NCI-H2227 treated with DMSO at 0.1 percent for 48 hours (cell line): ENCODE results near the gene ZNF48.

Experiments
- DNase-seq: peaks from one replicate; lab custom pipeline; 2025; lab: John Stamatoyannopoulos, UW

ZNF48 gene

DNA sequence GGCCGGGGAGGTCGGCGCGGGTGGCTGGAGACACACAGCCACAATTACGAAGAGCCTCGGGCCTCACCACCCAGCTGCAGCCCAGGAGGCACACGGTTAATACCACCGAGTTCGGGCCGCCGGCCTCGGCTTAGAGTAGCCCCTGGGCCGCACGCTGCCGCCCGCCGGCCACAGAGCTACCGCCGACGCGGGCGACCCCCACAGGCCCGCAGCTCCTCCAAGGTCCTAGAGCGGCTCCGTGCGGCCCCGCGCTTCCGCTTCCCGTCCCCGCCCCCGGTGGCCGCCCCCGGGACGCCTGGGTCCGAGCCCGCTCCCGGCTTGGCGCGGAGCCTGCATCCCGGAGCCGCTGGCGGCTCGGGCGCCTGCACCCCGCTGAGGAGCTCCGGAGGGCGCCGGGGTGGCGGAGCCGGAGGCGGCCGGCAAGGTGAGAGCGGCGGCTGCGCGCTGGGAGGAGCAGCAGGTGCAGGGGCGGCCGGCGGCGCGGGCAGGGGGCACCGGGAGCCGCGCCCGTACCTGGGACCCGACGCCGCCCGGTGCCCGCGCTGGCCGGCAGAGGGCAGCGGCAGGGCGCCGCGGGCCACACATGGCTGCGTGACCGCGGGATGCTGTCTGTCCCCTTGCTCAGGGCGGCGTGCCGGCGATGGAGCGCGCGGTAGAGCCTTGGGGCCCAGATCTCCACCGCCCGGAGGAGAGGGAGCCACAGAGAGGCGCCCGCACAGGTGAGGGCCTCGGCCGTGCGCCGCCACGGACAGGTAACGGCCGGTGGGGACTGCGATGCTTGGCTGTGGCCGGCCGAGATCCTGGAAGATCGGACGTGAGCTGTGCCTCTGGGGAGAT, at the start of gene ZNF48:
ZNF48 (plus strand) TSS at position 266 of the 837 bp plus-strand sequence; CDS start at position 641, 375 bp downstream.
- DNase-seq: peak; percentile 95

DNA sequence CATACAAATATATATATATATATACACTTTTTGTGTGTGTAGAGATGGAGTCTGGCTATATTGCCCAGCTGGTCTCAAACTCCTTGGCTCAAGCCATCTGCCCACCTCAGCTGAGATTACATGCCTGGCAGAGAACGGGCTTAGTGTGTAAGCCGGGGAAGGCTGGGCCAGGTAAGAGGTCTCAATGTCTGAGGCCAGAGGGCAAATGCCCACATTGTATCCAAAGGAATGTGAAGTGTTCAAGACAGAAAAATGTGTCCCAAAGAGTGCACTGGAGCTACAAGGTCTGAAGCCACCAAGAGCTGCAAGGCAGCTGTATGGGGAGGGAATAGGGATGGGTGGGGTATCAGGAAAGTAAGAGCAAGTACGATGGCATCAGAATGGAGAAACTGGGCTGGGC, 48.9 kb upstream of the ZNF48 start:
- no peak for DNase-seq

DNA sequence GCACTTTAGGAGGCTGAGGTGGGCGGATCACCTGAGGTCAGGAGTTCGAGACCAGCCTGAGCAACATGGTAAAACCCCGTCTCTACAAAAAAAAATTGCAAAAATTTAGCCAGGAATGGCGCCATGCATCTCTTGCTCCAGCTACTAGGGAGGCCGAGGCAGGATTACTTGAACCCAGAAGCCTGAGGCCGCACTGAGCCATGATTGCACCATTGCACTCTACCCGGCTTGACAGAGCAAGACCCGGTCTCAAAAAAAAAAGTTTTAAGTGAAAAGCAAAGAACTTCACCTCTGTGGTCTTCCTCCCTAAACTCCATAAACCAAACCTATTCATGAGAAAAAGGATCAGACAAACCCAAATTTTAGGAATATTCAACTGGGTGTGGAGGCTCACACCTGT, 47.1 kb upstream of the ZNF48 start:
- DNase-seq: no peak

DNA sequence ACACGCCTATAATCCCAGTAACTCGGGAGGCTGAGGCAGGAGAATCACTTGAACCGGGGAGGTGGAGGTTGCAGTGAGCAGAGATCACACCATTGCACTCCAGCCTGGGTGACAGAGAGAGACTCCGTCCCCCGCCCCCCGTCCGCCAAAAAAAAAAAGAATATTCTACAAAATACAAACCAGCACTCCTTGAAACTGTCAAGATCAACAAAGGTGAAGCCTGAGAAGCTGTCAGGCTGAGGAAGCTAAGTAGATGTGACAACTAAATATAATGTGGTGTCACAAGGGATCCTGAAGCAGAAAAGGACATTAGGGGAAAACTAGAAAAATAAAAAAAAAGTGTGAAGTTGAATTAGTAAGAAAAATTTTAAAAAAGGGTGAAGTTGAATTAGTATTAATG, 46.3 kb upstream of the ZNF48 start:
- DNase-seq: no peak

DNA sequence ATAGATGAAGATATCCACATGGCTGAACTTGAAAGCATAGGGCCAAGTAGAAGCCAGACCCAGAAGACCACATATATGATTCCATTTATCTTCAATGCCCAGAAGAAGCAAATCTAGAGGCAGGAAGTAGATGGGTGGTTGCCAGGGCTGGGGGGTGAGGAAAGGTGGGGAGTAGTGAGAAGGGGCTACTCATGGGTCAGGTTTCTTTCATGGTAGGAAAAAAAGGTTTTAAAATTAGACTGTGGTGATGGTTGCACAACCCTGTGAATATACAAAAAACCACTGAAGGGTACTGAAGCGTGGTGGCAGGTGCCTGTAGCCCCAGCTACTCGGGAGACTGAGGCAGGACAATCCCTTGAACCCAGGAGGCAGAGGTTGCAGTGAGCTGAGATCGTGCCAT, 45.5 kb upstream of the ZNF48 start:
- DNase-seq: no peak

DNA sequence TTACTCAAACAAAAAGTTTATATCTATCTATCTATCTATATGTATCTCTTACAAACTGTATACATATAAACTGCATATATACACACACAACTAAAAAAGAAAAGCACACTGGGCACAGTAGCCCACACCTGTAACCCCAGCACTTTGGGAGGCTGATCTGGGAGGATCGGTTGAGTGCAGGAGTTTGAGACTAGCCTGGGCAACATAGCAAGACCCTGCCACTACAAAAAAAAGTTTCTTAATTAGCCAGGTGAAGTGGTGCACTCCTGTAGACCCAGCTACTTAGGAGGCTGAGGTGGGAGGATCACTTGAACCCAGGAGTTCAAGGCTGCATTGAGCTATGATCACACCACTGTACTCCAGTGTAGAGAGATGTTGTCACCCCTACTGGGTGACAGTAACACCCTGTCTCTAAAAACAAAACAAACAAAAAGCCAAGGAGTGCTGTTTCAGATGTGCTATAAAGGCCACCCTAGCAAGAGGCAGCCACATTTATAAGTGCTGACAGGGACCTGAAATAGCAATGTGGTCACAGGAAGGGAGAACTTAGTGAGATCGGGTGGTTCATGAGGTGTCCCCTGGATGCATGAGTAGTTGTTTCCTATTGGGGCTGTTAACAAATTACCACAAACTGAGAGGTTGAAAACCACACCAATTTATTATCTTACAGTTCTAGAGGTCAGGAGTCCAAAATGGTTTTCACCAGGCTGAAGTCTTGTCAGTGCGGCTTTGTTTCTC, 44.9 kb upstream of the ZNF48 start:
- DNase-seq: no peak

DNA sequence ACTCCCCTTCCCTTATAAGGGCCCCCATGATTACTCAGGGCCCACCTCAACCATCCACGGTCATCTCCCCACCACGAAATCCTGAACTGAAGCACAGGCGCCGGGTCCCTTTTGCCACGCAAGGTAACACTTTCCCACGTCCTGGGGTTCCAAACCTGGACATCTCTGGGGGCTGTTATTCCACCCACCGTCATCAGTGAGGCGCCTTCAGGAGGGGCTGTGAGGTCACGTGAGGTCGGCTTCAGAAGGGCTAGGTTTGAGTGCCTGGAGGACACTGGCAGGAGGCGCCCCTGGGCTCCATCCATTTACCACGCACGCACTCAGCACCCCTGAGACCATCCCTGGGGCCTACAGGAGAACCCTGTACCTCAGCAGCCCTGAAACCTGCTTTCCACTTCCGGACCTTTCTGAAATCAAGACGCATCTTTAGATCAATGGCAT, 44.2 kb upstream of the ZNF48 start:
- no peak for DNase-seq

DNA sequence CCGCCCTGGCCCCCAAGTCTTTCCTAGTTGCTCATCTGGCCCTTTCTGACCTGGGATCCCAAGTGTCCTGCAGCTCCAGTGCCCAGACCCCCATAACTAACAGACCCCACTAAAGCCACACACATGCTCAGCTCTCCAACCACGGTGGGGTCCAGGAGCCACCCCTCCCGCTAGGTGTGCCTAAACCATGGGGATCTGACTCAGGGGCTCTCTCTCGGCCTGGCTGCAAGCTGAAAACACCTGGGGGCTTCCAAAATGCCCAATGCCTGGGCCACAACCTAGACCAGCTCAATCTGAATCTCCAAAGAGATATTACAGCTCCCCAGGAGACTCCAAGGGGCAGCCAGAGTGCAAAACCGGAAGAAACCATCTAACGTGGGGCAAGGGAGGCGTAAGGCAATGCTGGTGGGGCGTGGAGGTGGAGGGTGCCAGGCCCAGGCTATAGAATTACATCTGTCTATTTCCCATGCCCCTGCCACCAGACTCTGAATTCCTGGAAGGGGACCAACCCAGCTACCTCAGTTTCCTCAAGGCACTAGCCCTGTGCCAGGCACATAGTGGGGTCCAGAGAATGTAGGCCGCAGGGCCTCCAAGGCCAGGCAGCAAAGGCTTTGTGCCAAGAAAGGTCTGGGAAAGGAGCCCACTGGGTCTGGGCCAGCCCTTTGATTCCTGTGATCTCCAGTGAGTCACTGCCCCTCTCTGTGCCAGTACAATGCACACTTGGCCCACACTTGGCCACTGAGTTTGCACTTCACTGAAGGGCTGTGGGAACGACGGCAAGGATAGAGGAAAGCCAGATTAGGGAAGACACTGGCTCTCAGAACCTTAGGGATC, 43.4 kb upstream of the ZNF48 start:
- DNase-seq: no peak

DNA sequence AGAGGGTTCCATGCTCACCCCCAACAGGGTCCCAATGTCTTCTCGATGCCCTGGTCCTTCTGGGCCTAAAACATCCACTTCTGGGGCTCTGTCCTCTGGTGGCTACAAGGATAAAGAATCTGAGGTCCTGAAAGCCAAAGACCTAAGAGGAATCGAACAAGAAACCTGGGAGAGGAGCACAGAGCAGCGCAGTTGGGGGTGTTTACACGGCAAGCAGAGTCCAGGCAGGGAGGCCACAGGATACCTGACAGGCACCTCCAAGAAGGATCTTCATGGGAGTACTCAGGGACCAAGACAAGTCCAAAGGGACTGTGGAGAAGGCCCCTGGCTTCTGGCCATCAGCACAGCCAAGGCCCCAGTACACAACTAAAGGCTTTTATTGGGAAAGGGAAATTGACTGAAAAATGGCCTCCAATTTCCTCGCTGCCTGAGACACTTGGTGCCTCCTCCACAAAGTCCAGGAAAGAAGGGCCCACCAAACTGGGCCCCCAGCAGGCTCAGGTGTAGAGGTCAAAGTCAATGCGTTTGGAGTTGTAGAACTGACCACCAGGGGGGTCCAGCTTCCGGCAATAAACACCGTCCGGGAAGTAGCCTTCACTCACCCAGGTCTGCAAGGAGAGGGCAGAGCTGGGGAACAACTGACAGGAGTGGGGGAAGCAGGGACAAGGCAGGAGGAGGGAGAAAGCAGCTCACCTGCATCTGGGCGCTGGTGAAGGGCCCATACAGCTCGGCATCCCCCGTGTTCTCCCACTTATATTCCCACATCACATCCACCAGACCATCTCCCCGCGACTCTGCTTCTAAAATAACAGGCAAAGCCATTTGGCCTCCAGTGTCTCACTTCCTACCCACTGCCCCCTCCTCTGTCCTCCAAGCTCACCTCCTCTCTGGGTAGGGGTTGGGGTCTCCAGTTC, 42.5 kb upstream of the ZNF48 start:
- DNase-seq: no peak

DNA sequence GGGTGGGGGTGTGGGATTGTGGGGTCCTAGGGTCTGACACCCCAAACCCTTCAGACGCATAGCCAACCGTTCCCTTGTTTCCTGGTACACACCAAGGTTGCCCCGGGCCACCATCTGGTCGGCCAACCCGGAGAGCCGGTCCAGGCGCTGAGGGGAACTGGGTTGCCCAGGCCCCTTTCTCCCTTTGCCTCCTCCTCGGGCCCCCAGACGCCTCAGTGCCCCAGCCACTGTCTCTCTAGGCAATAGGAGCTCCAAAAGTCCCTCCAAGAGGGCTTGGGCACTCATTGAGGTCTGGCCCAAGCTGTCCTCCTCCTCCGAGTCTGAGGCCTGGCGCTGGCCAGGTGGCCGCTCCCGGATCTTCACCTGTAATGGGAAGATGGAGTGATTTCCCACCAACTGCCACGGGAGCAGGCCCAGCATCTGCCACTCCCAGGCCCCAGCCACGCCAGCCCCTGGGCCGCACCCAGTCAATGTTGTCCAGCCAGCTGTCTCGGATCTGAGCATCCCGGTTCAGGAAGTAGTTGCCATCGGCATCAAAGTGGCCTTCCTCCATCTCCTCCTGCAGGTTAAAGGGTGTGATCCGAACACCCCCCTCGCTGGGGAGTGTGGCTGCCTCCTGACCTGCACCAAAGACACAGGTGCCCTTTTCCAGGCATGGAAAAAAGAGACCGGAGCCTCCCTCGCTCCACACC, 41.6 kb upstream of the ZNF48 start:
- DNase-seq: no peak

DNA sequence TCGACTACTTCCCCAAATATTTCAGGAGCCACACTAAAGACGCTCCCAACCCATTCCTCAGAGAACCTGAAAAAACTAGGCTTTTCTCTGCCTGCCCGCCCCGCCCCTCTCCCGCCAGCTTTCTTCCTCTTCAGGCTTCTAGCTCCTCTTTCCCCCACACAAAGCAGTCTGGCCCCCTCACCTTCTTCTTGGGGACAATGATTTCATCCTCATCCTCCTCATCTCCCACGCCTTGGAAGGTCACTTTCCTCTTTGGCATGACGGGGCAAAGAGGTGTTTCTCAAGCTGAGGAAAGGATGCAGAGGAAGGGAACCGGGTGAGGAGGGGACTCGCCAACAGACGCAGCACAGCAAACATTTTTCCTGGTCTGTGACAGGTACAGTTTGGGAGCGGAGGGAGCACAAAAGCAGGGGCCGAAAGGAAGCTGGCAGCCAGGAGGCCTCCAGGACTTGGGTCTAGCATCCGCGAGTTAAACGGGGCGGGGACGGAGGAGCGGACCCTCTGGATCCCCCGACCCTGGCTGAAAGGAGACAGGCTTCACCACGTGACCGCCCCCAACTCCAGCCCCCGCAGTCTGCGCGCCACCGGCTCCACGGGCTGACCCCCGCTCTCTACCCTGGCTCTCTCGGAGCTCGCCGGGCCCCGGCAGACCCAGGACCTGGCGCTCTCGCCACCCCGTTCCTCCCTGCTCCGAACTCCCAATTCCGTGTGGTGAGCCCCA, 40.6 kb upstream of the ZNF48 start:
- DNase-seq: no peak

DNA sequence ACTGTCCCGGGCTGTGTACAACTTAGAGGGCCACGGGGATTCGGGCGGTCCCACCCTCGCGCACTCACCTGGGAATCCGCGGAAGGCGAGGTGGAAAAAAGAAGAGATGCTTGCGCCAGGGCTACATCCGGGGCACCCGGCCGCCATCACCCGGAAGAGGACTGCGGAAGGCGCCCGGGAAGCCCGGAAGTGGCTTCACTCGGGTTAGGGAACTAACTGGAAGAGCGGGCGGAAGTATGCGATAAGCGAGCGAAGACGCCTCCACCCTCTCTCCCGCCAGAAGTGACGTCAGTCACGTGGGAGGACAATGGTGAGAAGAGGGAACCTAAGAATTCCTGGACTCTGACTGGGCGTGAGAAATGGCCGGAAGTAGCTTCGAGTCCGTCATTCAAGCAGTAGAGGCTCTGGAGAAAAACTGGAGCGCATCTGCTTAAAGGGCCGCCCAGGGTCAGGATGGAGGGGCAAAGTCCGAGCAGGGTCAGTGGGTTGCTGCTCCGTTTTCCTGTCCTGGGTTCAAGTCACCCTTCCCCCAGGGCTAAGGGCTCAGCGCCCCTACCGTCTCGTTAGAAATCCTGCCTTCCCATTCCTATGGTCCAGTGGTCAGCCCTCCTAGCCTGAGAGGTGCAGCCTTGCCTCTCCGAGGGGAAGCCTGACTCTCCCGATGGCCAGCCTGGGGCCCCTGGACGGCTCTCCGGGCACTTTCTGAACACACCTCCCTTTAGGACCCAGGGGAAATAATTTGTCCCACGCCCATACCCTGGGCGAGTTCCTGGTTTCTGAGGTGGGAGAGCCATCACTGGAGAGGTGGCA, 39.9 kb upstream of the ZNF48 start, which contains the start of gene CD2BP2:
CD2BP2 (minus strand) TSS at position 165 of the 810 bp plus-strand sequence. CDS start 627 bp downstream, outside the sequence.
- DNase-seq: peak; percentile 98

DNA sequence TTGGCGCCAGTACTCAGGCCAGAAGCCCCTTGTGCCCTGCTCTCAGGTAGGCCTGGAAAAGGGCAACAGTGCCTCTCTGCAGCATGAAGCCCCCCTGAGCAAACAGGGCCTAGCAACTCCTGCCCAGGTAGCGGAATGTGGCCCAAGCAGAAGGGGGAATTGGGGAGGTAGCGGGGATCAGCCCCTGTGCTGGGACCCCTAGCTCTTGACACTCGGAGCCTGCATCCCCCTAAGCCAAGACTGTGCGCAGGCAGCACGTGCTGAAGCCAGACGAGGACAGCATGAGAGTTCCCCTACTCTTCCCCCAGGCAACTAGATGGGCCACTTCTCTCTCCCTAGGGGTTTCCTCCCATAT, 39.3 kb upstream of the ZNF48 start:
- DNase-seq: no peak

DNA sequence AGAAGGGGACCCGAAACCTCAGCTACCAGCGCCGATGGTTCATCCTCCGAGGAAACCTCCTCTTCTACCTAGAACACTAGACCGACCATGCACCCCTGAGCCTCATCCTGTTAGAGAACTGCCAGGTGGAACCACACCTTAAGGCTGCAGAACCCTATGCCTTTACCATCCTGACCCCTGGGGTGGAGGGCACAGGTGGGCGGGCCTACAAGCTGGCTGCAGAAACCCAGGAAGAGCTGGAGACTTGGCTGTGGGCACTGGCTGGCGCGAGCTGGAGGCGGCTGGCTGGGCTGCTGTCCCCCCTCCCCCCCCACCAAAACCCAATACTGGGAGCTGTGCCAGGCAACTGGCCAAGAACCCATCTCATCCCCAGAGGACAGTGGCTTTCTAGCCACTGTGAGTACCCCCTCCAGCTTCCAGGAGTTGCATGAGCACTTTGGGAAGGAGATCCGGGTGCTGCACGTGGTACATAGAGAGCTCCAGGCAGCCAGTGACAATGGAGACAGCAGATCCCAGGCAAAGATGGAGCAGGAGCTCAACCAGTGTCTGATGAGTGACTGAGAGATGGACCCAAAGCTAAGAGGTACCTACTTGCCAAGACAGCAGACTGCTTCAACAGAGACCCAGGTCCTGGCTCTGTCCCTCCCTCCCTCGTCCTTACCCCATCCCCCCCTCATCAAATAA, 38.7 kb upstream of the ZNF48 start:
- peak; percentile 55 for DNase-seq

DNA sequence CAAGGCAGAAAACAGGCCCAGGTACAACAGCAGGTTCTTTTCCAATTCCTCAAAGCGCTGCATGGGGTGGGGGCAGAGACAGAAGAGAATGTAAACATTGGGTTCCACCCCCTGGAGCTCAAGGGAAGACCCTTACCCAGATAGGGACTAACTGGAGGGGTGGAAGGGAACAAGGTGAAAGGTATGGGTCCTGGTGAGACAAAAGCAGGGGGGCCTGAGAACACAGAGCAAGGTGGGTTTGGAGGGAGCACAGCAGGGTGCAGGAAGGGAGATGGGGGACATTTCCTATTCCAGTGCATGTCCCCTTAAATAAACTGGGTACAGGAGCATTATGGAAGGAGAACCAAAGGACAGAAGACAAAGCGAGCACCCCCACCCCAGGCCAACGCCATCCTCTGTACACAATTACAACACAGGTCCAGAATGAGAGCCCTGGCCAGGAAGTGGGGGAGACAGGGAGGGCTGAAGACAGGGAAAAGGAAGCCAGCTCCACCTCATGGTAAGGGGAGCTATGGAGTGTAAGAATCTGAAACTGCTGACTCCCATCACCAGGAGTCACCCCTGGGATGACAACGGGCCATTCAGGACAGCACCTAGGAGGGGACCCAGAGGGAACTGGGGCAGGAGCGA, 38.0 kb upstream of the ZNF48 start:
- no peak for DNase-seq

DNA sequence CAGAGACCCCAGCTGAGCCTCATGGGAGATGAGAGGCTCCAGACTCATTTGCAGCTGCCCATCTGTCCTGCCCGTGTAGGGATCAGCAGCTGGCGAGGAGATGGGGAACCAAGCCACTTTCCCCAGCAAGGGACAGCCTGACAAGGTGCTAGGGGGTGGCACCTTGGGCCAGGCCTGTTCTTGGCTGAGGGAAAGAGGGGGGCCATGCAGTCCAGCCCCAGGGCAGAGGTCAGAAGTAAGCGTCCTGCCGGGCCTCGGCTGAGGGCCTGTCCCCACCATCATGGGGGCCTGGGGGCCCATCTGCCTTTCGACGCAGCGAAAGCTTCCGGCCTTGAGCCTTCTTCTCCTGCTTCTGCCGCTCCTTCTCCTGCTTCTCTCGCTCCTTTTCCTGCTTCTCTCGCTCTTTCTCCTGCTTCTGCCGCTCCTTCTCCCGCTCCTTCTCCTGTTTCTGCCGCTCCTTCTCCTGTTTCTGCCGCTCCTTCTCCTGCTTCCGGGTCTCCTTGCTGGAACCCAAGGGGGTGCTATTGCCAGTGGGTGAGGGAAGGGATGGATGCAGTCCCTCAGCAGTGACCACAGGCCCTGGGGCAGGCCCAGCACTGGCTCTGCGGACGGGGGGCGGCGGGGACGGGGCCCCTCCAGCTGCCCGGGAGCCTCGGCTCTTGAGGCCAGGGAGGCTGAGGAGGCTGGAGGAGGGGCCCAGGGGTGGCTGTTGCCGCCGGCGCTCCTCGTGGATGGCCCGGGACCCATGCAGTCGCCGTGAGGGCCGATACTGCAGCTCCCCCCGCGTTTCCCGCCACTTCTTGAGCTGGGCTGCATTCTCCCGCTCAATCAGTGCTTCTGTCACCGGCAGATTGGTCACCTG, 37.3 kb upstream of the ZNF48 start:
- DNase-seq: no peak

DNA sequence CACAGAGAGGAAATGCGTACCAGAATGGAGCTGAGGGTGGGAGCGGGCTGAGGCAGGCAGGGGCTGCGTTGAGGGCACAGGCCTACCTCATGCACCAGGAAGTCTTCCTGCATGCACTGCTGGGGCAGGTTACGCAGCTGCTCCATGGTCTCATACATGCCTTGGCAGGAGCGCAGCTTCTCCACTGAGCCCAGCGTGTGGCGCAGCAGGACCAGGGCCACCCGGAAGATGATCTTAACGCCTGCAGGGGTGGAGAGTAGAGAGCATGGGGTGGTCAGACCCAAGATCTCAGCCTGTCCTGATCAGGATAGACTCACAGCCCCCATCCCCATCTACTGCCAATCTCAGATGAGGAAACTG, 36.7 kb upstream of the ZNF48 start:
- DNase-seq: no peak
